ENCODE measurements around the gene NMT2.

NMT2 gene

GRCh38 chr10:15175587-15175986 lies 7.1 kb upstream of the NMT2 start:
- H3K9me3 ChIP-seq (replicated peaks; ENCODE audit: insufficient read depth, low read length): no peaks in the 10 kb centered on the region
- no peaks in the 10 kb centered on the region for H3K4me1 ChIP-seq (ENCODE audit: low read length)
- no peak overlapping the region for H3K4me2 ChIP-seq (ENCODE audit: low read depth, low read length)
- no peaks in the 10 kb centered on the region for H3F3A ChIP-seq (ENCODE audit: insufficient read depth, low read length)
- no peak overlapping the region for H3K9ac ChIP-seq (ENCODE audit: low read length)
- H3K27ac ChIP-seq (ENCODE audit: low read length): no peak overlapping the region
- no peak overlapping the region for H3K4me3 ChIP-seq (ENCODE audit: low read length)
- DNase-seq: no peak
- no peak overlapping the region for H2AFZ ChIP-seq (ENCODE audit: low read length)
- TF ChIP-seq EZH2phosphoT487 (IDR thresholded peaks at IDR 0.05; ENCODE audit: low read length) (no peak), CTCF (IDR thresholded peaks at IDR 0.05; ENCODE audit: low read length) (no peak), EZH2 (optimal IDR thresholded peaks at IDR 0.05; ENCODE audit: low read depth, low read length) (no peak)
- no peaks in the 10 kb centered on the region for H3K36me3 ChIP-seq (replicated peaks; ENCODE audit: insufficient read depth, low read length)
- H3K27me3 ChIP-seq (replicated peaks; ENCODE audit: insufficient read depth, low read length): no peaks in the 10 kb centered on the region
- H4K20me1 ChIP-seq (ENCODE audit: insufficient read depth, low read length): no peaks in the 10 kb centered on the region
- no peaks in the 10 kb centered on the region for H3K79me2 ChIP-seq (ENCODE audit: low read length)
- H3K9me2 ChIP-seq (replicated peaks; ENCODE audit: insufficient read depth, low read length): no peaks in the 10 kb centered on the region

GRCh38 chr10:15172306-15172840 lies 3.9 kb upstream of the NMT2 start:
- H2AFZ ChIP-seq (ENCODE audit: low read length): no peak overlapping the region
- no peak overlapping the region for H3K9ac ChIP-seq (ENCODE audit: low read length)
- no peak overlapping the region for H3K4me2 ChIP-seq (ENCODE audit: low read depth, low read length)
- H3K9me2 ChIP-seq (replicated peaks; ENCODE audit: insufficient read depth, low read length): no peaks in the 10 kb centered on the region
- no peak overlapping the region for H3K27ac ChIP-seq (ENCODE audit: low read length)
- no peak for DNase-seq
- no peaks in the 10 kb centered on the region for H3K27me3 ChIP-seq (replicated peaks; ENCODE audit: insufficient read depth, low read length)
- H3K36me3 ChIP-seq (replicated peaks; ENCODE audit: insufficient read depth, low read length): no peaks in the 10 kb centered on the region
- H4K20me1 ChIP-seq (ENCODE audit: insufficient read depth, low read length): no peaks in the 10 kb centered on the region
- no peak overlapping the region for H3K4me3 ChIP-seq (ENCODE audit: low read length)
- no peaks in the 10 kb centered on the region for H3F3A ChIP-seq (ENCODE audit: insufficient read depth, low read length)
- peaks cover 5% of the 10 kb centered on the region; the same call in 1 of the 2 replicates for H3K4me1 ChIP-seq (ENCODE audit: low read length)
- TF ChIP-seq CTCF (IDR thresholded peaks at IDR 0.05; ENCODE audit: low read length): no peak
- no peak for TF ChIP-seq EZH2phosphoT487 (IDR thresholded peaks at IDR 0.05; ENCODE audit: low read length)
- no peak for TF ChIP-seq EZH2 (optimal IDR thresholded peaks at IDR 0.05; ENCODE audit: low read depth, low read length)
- peaks cover 6% of the 10 kb centered on the region; the same call in 1 of the 2 replicates for H3K79me2 ChIP-seq (ENCODE audit: low read length)
- H3K9me3 ChIP-seq (replicated peaks; ENCODE audit: insufficient read depth, low read length): no peaks in the 10 kb centered on the region

- Histone ChIP-seq H3K4me1 (ENCODE audit: low read length) (peaks cover 5% of the 10 kb centered on the region; the same call in 1 of the 2 replicates), H3K4me3 (ENCODE audit: low read length) (no peak overlapping the region), H3K4me2 (ENCODE audit: low read depth, low read length) (peak overlapping the region; percentile 90; the same call in 1 of the 2 replicates), H3K27me3 (replicated peaks; ENCODE audit: insufficient read depth, low read length) (no peaks in the 10 kb centered on the region), H3K27ac (ENCODE audit: low read length) (no peak overlapping the region), H3F3A (ENCODE audit: insufficient read depth, low read length) (no peaks in the 10 kb centered on the region), H3K9ac (ENCODE audit: low read length) (no peak overlapping the region), H3K9me3 (replicated peaks; ENCODE audit: insufficient read depth, low read length) (no peaks in the 10 kb centered on the region), H2AFZ (ENCODE audit: low read length) (peak overlapping the region; percentile 89), H3K79me2 (ENCODE audit: low read length) (peaks cover 19% of the 10 kb centered on the region), H4K20me1 (ENCODE audit: insufficient read depth, low read length) (no peaks in the 10 kb centered on the region), H3K36me3 (replicated peaks; ENCODE audit: insufficient read depth, low read length) (no peaks in the 10 kb centered on the region), H3K9me2 (replicated peaks; ENCODE audit: insufficient read depth, low read length) (no peaks in the 10 kb centered on the region)
- DNase-seq: no peak
- TF ChIP-seq EZH2phosphoT487 (IDR thresholded peaks at IDR 0.05; ENCODE audit: low read length) (no peak), EZH2 (optimal IDR thresholded peaks at IDR 0.05; ENCODE audit: low read depth, low read length) (no peak), CTCF (IDR thresholded peaks at IDR 0.05; ENCODE audit: low read length) (no peak)
These were observed 1.3 kb upstream of the NMT2 start for GRCh38 chr10:15169555-15170401.

Data from MM.1S (cell line).